K562 (cell line): ENCODE results near the gene DBNL. TPM values are rescaled to one million over a fixed set of nuclear protein-coding genes. Genes with fewer than 3 reads are reported as not detected.

ENCODE experiments used
- MGA ChIP-seq: fragments of 450-650 bp; IDR thresholded peaks from 2 replicates; pipeline ENCODE4 v1.6.1; 2016; ENCODE audit warnings: mild to moderate bottlenecking, moderate library complexity
- polyA plus RNA-seq, 8 experiments: library from polyadenylated mRNA; depleted of rRNA in 4 of 8; stranded (reverse) in 5 of 8; unstranded in 3 of 8; fragments of >200 nt; fragmentation: Nextera tagmentation in 2 of 8; fragmentation: Illumina TruSeq in 1 of 8; extraction: Ambion mirVana in 2 of 8; extraction: Trizol in 1 of 8; gene quantifications; 2 replicates each; pipeline versions ENCODE4 v1.2.1 to v1.2.3, GENCODE V29; 2011 to 2014; ENCODE audit warnings: inconsistent platforms in 1 of 8, missing spikeins in 1 of 8
- total RNA-seq, 7 experiments: library from RNA; depleted of rRNA in 6 of 7; stranded (reverse); fragments of >200 nt in 6 of 7; fragmentation: Illumina TruSeq in 2 of 7; extraction: Trizol in 2 of 7; gene quantifications; 2 replicates each; pipeline versions ENCODE4 v1.2.1 to v1.2.3, GENCODE V29; 2011 to 2021; ENCODE audit warnings: low replicate concordance in 1 of 7

The DBNL gene
- total and polyA plus RNA-seq, 9 of the 15 experiments (the other 6 are each of a cell fraction or from before 2014, with no cell fraction given), result 1.9 to 65.1 (median 38.9) TPM

DNA sequence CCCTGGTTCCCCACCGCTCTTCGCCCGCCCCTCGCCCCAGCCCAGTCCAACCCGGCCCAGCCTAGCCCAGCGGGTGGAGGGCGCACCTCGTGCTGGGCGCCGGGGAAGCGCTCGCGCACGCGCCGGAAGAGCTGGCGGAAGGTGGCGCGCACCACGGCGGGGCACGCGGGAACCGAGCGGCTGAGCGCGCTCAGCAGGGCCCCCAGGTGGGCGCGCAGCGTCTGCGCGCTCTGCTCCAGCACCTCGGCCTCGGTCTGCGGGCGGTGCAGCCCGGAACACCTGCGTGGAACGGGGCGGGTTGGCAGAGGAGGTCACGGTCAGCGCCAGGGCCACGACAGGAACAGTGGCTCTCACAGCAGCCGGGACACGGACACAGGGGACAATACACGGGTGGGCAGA, 4.0 kb upstream of the DBNL start (continued):
- peak; percentile 13; the same call in 1 of the 2 replicates for TF ChIP-seq MGA
- TF ChIP-seq, all 486 proteins: peak for 6; not testable (repeated sequence) for 480
